ENCODE results near the gene PSMB9.

Gene PSMB9

DNA sequence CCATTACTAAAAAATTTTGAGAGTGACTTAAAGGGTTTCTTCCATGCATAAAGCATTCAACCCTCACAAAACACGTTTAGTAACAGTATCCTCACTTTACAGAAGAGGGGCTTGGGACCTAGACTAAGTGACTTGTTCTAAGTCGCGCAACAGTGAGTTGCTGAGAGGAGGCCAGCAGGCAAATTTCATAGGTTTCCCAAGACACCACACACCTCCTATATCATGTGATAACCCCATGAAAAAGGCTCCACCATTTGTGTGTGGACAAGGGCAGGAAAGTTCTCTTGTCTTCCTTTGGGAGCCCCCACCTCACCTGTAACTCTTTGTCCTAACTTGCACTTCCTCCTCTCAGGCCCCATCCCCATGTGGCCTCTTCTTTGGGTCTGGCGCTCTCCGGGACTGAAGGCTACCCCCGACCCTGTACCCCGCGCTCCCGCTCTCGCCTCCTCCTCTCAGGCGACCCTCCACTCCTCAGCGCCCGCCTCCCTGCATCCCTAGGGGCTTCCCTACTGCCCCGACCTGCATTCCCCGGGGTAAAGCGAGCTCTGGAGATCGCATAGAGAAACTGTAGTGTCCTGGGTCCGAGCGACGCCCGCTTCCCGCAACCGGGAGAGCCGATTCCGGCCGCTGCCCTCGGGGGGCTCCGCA, 10.5 kb upstream of the PSMB9 start:
- Histone ChIP-seq H3K36me3 (ENCODE audit: insufficient read depth) (peaks cover 3% of the 10 kb centered on the region; the same call in 1 of the 2 replicates), H4K20me1 (ENCODE audit: insufficient read depth) (no peaks in the 10 kb centered on the region), H3K79me2 (ENCODE audit: insufficient read depth, low read depth) (peaks cover 11% of the 10 kb centered on the region; the same call in 1 of the 2 replicates), H3K27ac (peak overlapping the region; percentile 73), H3K9ac (peak overlapping the region; percentile 84), H2AFZ (ENCODE audit: low read depth) (peak overlapping the region; percentile 80), H3K4me3 (IDR thresholded peaks at IDR 0.05; ENCODE audit: insufficient read depth, low read depth, low read length) (peak overlapping the region; percentile 63), H3K4me2 (peak overlapping the region; percentile 92), H3K27me3 (ENCODE audit: insufficient read depth, low read depth) (no peaks in the 10 kb centered on the region), H3K4me1 (ENCODE audit: low read depth, poor library complexity, severe bottlenecking) (peaks cover 51% of the 10 kb centered on the region)
- TF ChIP-seq, protein P1, sequence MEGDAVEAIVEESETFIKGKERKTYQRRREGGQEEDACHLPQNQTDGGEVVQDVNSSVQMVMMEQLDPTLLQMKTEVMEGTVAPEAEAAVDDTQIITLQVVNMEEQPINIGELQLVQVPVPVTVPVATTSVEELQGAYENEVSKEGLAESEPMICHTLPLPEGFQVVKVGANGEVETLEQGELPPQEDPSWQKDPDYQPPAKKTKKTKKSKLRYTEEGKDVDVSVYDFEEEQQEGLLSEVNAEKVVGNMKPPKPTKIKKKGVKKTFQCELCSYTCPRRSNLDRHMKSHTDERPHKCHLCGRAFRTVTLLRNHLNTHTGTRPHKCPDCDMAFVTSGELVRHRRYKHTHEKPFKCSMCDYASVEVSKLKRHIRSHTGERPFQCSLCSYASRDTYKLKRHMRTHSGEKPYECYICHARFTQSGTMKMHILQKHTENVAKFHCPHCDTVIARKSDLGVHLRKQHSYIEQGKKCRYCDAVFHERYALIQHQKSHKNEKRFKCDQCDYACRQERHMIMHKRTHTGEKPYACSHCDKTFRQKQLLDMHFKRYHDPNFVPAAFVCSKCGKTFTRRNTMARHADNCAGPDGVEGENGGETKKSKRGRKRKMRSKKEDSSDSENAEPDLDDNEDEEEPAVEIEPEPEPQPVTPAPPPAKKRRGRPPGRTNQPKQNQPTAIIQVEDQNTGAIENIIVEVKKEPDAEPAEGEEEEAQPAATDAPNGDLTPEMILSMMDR (conservative IDR thresholded peaks at IDR 0.05; ENCODE audit: low read depth, low read length): no peak

DNA sequence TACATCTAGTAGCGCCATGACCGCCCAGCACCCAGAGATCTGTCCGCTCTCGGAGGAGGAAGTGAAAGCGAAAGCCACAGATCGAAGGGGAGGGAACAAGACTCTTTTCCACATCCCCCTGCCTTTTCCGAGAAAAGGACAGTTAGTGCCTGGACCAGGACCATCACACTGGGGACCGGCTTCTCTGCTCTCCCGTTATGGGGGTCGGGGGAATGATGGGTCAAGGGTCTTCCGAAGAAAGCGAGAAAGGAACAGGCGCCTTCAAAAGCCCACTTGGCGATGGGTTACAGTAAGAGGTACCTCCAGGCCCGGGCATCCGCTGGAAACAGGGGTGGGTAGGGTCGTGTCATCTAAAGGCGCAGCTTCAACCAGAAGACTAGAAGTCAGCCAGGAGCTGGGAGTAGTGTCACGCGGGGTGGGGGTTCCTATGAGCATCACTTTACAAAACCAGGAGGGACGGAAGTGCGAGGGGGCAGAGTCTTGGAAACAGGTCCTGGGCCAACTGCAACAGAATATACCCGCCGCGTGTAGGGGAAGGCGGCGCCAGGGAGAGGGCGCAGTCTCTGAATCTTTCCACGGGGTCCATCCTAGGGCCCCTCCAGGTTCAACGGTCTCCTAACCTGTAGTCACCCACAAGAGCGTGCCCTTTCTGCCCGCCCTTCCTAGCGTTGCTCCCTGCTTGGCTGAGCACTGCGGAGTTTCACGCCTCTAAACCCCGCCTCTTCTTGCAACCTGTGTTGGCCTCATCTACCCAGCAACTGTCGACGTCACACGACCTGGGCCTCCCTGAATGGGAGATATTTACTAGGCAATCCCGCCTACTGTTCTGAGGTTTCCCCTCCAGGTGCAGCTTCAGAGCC, 9.8 kb upstream of the PSMB9 start, which contains the start of gene PSMB8:
Gene PSMB8, minus strand, starts transcription at position 69 of the 860 bp plus-strand sequence. Its CDS starts 51 bp downstream, at position 18.
- TF ChIP-seq, protein P1 (conservative IDR thresholded peaks at IDR 0.05; ENCODE audit: low read depth, low read length): 0 out of 2 replicates have a peak, but pooled peaks have one; percentile 18
- Histone ChIP-seq H2AFZ (ENCODE audit: low read depth) (peak within 1 kb of the TSS; percentile 80), H3K27ac (peak within 1 kb of the TSS; percentile 73), H3K4me3 (IDR thresholded peaks at IDR 0.05; ENCODE audit: insufficient read depth, low read depth, low read length) (peak within 1 kb of the TSS; percentile 63), H3K4me2 (peak within 1 kb of the TSS; percentile 92), H3K79me2 (ENCODE audit: insufficient read depth, low read depth) (peaks cover 11% of the 10 kb centered on the region; the same call in 1 of the 2 replicates), H4K20me1 (ENCODE audit: insufficient read depth) (no peaks in the 10 kb centered on the region), H3K36me3 (ENCODE audit: insufficient read depth) (peaks cover 3% of the 10 kb centered on the region; the same call in 1 of the 2 replicates), H3K9ac (peak within 1 kb of the TSS; percentile 84), H3K27me3 (ENCODE audit: insufficient read depth, low read depth) (no peaks in the 10 kb centered on the region), H3K4me1 (ENCODE audit: low read depth, poor library complexity, severe bottlenecking) (peaks cover 46% of the 10 kb centered on the region)

DNA sequence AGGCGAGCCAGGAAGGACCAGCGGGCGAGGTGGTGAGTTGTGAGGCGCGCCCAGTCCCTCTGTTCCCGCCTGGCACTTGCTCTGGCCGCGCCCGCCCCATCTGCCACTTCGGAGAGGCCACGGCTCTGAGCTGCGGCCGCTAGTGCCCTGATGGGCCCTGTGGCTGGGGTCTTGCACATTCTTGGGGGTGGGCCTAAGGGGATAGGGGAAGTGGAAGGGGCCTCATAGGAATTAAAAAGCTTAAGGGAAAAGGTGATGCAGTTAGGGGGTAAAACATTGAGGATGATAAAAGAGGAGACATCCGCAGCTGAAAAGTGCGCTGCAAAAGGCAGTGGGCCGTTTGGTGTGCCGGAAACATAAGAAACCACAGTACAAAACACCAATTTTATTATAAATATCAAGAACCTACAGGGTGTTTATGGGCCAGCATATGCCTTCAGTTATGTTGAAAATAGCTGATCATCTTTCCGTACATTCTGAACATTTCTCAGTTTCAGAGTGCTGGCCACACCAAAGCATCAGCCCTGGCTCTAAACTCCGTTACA, 9.1 kb upstream of the PSMB9 start:
- Histone ChIP-seq H3K79me2 (ENCODE audit: insufficient read depth, low read depth) (peaks cover 11% of the 10 kb centered on the region; the same call in 1 of the 2 replicates), H2AFZ (ENCODE audit: low read depth) (peak overlapping the region; percentile 80; the same call in 1 of the 2 replicates), H3K27me3 (ENCODE audit: insufficient read depth, low read depth) (no peaks in the 10 kb centered on the region), H4K20me1 (ENCODE audit: insufficient read depth) (no peaks in the 10 kb centered on the region), H3K9ac (peak overlapping the region; percentile 84; the same call in 1 of the 2 replicates), H3K27ac (peak overlapping the region; percentile 73), H3K36me3 (ENCODE audit: insufficient read depth) (peaks cover 3% of the 10 kb centered on the region; the same call in 1 of the 2 replicates), H3K4me1 (ENCODE audit: low read depth, poor library complexity, severe bottlenecking) (peaks cover 46% of the 10 kb centered on the region), H3K4me3 (IDR thresholded peaks at IDR 0.05; ENCODE audit: insufficient read depth, low read depth, low read length) (no peak overlapping the region), H3K4me2 (peak overlapping the region; percentile 92)
- TF ChIP-seq, protein P1 (conservative IDR thresholded peaks at IDR 0.05; ENCODE audit: low read depth, low read length): no peak

DNA sequence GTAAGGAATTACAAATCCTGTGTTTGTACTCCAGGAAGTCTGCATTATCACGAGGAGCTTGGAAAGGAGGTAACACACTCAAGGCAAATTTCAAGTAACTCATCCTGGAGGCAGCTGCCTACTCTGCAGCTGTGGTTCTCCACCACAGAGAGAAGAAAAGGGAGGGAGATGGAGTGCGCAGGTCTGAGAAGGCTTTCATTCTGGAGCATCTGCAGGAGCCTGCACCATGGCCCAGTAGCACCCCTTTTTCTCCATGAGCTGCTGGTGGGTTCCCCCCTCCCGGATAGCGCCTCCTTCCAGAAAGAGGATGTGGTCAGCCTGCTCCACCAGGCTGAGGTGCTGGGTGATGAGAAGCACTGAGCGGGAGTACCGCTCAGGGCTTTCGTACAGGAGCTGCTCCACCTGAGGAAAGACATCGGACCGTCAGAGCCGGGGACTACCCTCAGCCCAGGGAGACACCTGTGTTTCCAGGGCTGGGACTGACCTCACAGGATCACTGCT, 8.6 kb upstream of the PSMB9 start:
- Histone ChIP-seq H3K4me3 (IDR thresholded peaks at IDR 0.05; ENCODE audit: insufficient read depth, low read depth, low read length) (no peak overlapping the region), H2AFZ (ENCODE audit: low read depth) (no peak overlapping the region), H4K20me1 (ENCODE audit: insufficient read depth) (no peaks in the 10 kb centered on the region), H3K4me2 (peak overlapping the region; percentile 92), H3K27ac (peak overlapping the region; percentile 73), H3K36me3 (ENCODE audit: insufficient read depth) (peaks cover 3% of the 10 kb centered on the region), H3K9ac (peak overlapping the region; percentile 84; the same call in 1 of the 2 replicates), H3K27me3 (ENCODE audit: insufficient read depth, low read depth) (no peaks in the 10 kb centered on the region), H3K79me2 (ENCODE audit: insufficient read depth, low read depth) (peaks cover 11% of the 10 kb centered on the region; the same call in 1 of the 2 replicates), H3K4me1 (ENCODE audit: low read depth, poor library complexity, severe bottlenecking) (peaks cover 42% of the 10 kb centered on the region)
- TF ChIP-seq, protein P1 (conservative IDR thresholded peaks at IDR 0.05; ENCODE audit: low read depth, low read length): no peak

All from KMS-11 (cell line).